IMR-90 (cell line): Measurements from ENCODE around the gene MICAL2. TPM values are rescaled to one million over a fixed set of nuclear protein-coding genes. Genes with fewer than 3 reads are reported as not detected.

Source experiments
- ATAC-seq: fragments of 200-7000 bp; cut with Tn5 transposase; 2 replicates; pipeline ENCODE4 v1.9.1; 2020; ENCODE audit warnings: low read depth, mild to moderate bottlenecking, moderate library complexity
- BruUV-seq: library from RNA; stranded (reverse); fragments of 400-500 nt; replicated peaks from 2 replicates; lab custom pipeline; 2021; lab: Mats Ljungman, UMichigan
- CTCF ChIA-PET: fragments of 300-600 bp; formaldehyde crosslinking; extraction: SDS; loops from one replicate; lab custom pipeline; 2021; ENCODE audit warnings: antibody characterized with exemption; lab: Yijun Ruan, JAX
- POLR2A ChIA-PET: fragments of 300-600 bp; sonication (Branson Sonifier 250); formaldehyde crosslinking; loops from one replicate; lab custom pipeline; 2022; ENCODE audit warnings: antibody characterized with exemption; ENCODE audit not compliant: unreplicated experiment; lab: Charles Lee
- DNase-seq: peaks from one replicate; pipeline ENCODE4 v3.0.0; 2013
- H2AFZ ChIP-seq: replicated peaks from 2 replicates; pipeline ENCODE3; 2013; ENCODE audit warnings: low read length, mild to moderate bottlenecking; ENCODE audit not compliant: poor library complexity
- H2AK5ac ChIP-seq: 2 replicates; pipeline ENCODE4 v1.6.1; 2013; ENCODE audit warnings: low read depth, low read length, inconsistent platforms
- H2AK9ac ChIP-seq: replicated peaks from 2 replicates; pipeline ENCODE3; 2013; ENCODE audit warnings: mild to moderate bottlenecking, low read depth, low read length, moderate library complexity; ENCODE audit not compliant: poor library complexity
- H2BK120ac ChIP-seq: 2 replicates; pipeline ENCODE4 v1.6.1; 2013; ENCODE audit warnings: low read depth, low read length, inconsistent platforms
- H2BK15ac ChIP-seq: 3 replicates; pipeline ENCODE4 v1.6.1; 2013; ENCODE audit warnings: low read depth, low read length, inconsistent platforms
- H2BK20ac ChIP-seq: 2 replicates; pipeline ENCODE4 v1.6.1; 2013; ENCODE audit warnings: low read depth, mild to moderate bottlenecking, inconsistent platforms, low read length, moderate library complexity
- H2BK5ac ChIP-seq: 2 replicates; pipeline ENCODE4 v1.6.1; 2013; ENCODE audit warnings: mild to moderate bottlenecking, low read depth, low read length, inconsistent platforms; ENCODE audit not compliant: poor library complexity, severe bottlenecking
- H3K14ac ChIP-seq: replicated peaks from 2 replicates; pipeline ENCODE4 v1.6.1; 2013; ENCODE audit warnings: low read depth, low read length, inconsistent platforms
- H3K18ac ChIP-seq: 2 replicates; pipeline ENCODE4 v1.6.1; 2013; ENCODE audit warnings: low read depth, low read length, control low read depth
- H3K23ac ChIP-seq: 2 replicates; pipeline ENCODE4 v1.6.1; 2013; ENCODE audit warnings: low read depth, low read length, inconsistent platforms
- H3K27ac ChIP-seq: 2 replicates; pipeline ENCODE4 v1.5.1; 2013; ENCODE audit warnings: mild to moderate bottlenecking, control low read depth, low read length; ENCODE audit not compliant: insufficient read depth
- H3K27me3 ChIP-seq: 2 replicates; pipeline ENCODE4 v1.6.1; 2013; ENCODE audit warnings: low read length; ENCODE audit not compliant: control insufficient read depth, insufficient read depth
- H3K36me3 ChIP-seq: 2 replicates; pipeline ENCODE4 v1.6.1; 2013; ENCODE audit warnings: low read length, mixed read lengths; ENCODE audit not compliant: control insufficient read depth, insufficient read depth
- H3K4ac ChIP-seq: 2 replicates; pipeline ENCODE4 v1.6.1; 2013; ENCODE audit warnings: low read depth, low read length, inconsistent platforms
- H3K4me1 ChIP-seq: 2 replicates; pipeline ENCODE4 v1.6.1; 2013; ENCODE audit warnings: low read length, mixed read lengths; ENCODE audit not compliant: control insufficient read depth, insufficient read depth
- H3K4me2 ChIP-seq: 2 replicates; pipeline ENCODE4 v1.6.1; 2013; ENCODE audit warnings: low read depth, mild to moderate bottlenecking, control low read depth, low read length, moderate library complexity
- H3K4me3 ChIP-seq: 2 replicates; pipeline ENCODE4 v1.5.1; 2013; ENCODE audit warnings: low read depth, mild to moderate bottlenecking, control low read depth, low read length, moderate library complexity; ENCODE audit not compliant: insufficient read depth
- H3K56ac ChIP-seq: 2 replicates; pipeline ENCODE4 v1.6.1; 2013; ENCODE audit warnings: low read length, inconsistent platforms; ENCODE audit not compliant: insufficient read depth; ENCODE audit errors: extremely low read depth
- H3K79me1 ChIP-seq, 2 experiments: 2 replicates each; pipeline ENCODE4 v1.6.1; 2013; ENCODE audit warnings: low read length in 2 of 2, inconsistent platforms in 1 of 2, low read depth in 1 of 2
- H3K9ac ChIP-seq: 2 replicates; pipeline ENCODE4 v1.6.1; 2013; ENCODE audit warnings: low read depth, low read length, control low read depth
- H3K9me1 ChIP-seq: 2 replicates; pipeline ENCODE4 v1.6.1; 2013; ENCODE audit warnings: low read length, inconsistent platforms; ENCODE audit not compliant: insufficient read depth
- H3K9me3 ChIP-seq: 2 replicates; pipeline ENCODE4 v1.6.1; 2013; ENCODE audit warnings: low read length; ENCODE audit not compliant: control insufficient read depth, insufficient read depth
- H4K20me1 ChIP-seq: 2 replicates; pipeline ENCODE4 v1.6.1; 2013; ENCODE audit warnings: low read length, inconsistent platforms; ENCODE audit not compliant: insufficient read depth
- H4K5ac ChIP-seq: 2 replicates; pipeline ENCODE4 v1.6.1; 2013; ENCODE audit warnings: mild to moderate bottlenecking, low read depth, low read length, control low read depth
- H4K8ac ChIP-seq, 2 experiments: 2 replicates each; pipeline ENCODE4 v1.6.1; 2013; ENCODE audit warnings: low read depth in 2 of 2, low read length in 2 of 2, control low read depth in 1 of 2, inconsistent platforms in 1 of 2
- H4K91ac ChIP-seq: 2 replicates; pipeline ENCODE4 v1.6.1; 2013; ENCODE audit warnings: low read depth, low read length, inconsistent platforms; ENCODE audit not compliant: insufficient read depth
- CEBPB ChIP-seq: IDR thresholded peaks from 2 replicates; pipeline ENCODE4 v1.6.1; 2012; ENCODE audit warnings: low read depth, low read length, improper control_type of control experiment
- CTCF ChIP-seq: conservative IDR thresholded peaks from 2 replicates; pipeline ENCODE4 v1.5.1; 2012; ENCODE audit warnings: mild to moderate bottlenecking, low read depth, low read length, improper control_type of control experiment
- WGBS, 2 experiments: methylation state at CpG; one replicate each; pipeline versions ENCODE4 v1.1.5 to v1.1.7; 2013; ENCODE audit warnings: missing lambda C conversion rate in 2 of 2; ENCODE audit not compliant: insufficient read length in 1 of 2; ENCODE audit errors: extremely low coverage in 2 of 2; 5-methylcytosine and 5-hydroxymethylcytosine counted together
- dilution Hi-C: fragments of 300-500 bp; cut with HindIII; formaldehyde crosslinking; loops from one replicate; pipeline ENCODE4 v1.14.3; 2018; ENCODE audit warnings: low sequenced_read_pairs; ENCODE audit not compliant: unreplicated experiment
- in situ Hi-C: fragments of 300-500 bp; cut with MboI; formaldehyde crosslinking; loops from 3 replicates; pipeline ENCODE4 v1.14.3; 2019; ENCODE audit warnings: low sequenced_read_pairs, inconsistent platforms, mixed read lengths
- intact Hi-C: fragments of 100-400 bp; cut with micrococcal nuclease; formaldehyde crosslinking; loops from 2 replicates; pipeline ENCODE4 v1.10.0; 2022
- polyA plus RNA-seq, 3 experiments: library from polyadenylated mRNA; depleted of rRNA; stranded (reverse); fragments of >200 nt; gene quantifications; 2 replicates each; pipeline ENCODE4 v1.2.3, GENCODE V29; 2012; ENCODE audit warnings: low replicate concordance in 1 of 3
- total RNA-seq: library from RNA; depleted of rRNA; stranded (reverse); fragments of >200 nt; gene quantifications from 2 replicates; pipeline ENCODE4 v1.2.3, GENCODE V29; 2012

The MICAL2 gene
- total and polyA plus RNA-seq, 2 of the 4 experiments (the other 2 are of a cell fraction), result 170 to 336 TPM

DNA sequence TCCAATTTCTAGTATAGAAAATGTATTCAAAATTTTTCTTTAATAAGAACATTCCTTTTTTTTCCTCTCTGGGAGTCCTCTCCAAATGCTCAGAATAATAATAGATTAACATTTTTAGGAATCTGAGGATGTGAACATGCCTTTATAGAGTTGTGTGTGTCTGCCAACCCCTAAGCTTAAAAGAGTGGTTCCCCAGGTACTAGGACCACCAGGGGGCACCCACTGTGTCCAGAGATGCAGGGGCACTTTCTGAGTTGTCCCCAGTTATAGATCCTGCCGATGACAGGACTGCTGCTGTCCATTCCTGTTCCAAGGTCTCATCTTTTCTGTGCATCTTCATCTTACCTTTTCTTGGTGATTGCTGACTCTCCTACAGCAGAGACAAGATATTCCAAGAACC is 27.0 kb upstream of the MICAL2 start:
- DNase-seq, result no peak

More for the DNA sequence above, 27.0 kb upstream of the MICAL2 start:
- ChIA-PET POLR2A (no interaction called here), CTCF (no interaction called here)
- TF ChIP-seq CEBPB, result no peak
- TF ChIP-seq CTCF, result 0 out of 2 replicates have a peak, but pooled peaks have one; percentile 14
- H3K18ac ChIP-seq, result peak overlapping the region; percentile 5; the same call in 1 of the 2 replicates
- H4K20me1 ChIP-seq, result no peaks in the 10 kb centered on the region
- no peak overlapping the region for H2AK9ac ChIP-seq
- H3K27ac ChIP-seq, result no peak overlapping the region
- peak overlapping the region; percentile 96 for H2BK120ac ChIP-seq
- no peaks in the 10 kb centered on the region for H3K27me3 ChIP-seq
- H3K4me1 ChIP-seq, result peaks cover 23% of the 10 kb centered on the region
- H3K9ac ChIP-seq, result no peak overlapping the region
- peak overlapping the region; percentile 64 for H4K91ac ChIP-seq
- peak overlapping the region; percentile 1; the same call in 1 of the 2 replicates for H3K23ac ChIP-seq
- H2BK15ac ChIP-seq, result peak overlapping the region; percentile 96
- H3K36me3 ChIP-seq, result no peaks in the 10 kb centered on the region
- peak overlapping the region; percentile 48 to 73; a peak in 3 of 4 replicates for H4K8ac ChIP-seq
- H2BK5ac ChIP-seq, result peak overlapping the region; percentile 100
- H2AK5ac ChIP-seq, result peak overlapping the region; percentile 91
- H3K4ac ChIP-seq, result peak overlapping the region; percentile 94
- H2AFZ ChIP-seq, result peak overlapping the region; percentile 24
- peaks cover 12 to 36% of the 10 kb centered on the region in 2 experiments; a peak in 3 of 4 replicates for H3K79me1 ChIP-seq
- H2BK20ac ChIP-seq, result peak overlapping the region; percentile 97
- no TSS peak for BruUV-seq
- no peaks in the 10 kb centered on the region for H3K9me3 ChIP-seq
- H3K4me2 ChIP-seq, result no peak overlapping the region
- dilution Hi-C loops, result no loop called here
- H3K4me3 ChIP-seq, result no peak overlapping the region
- peaks cover 11% of the 10 kb centered on the region for H3K9me1 ChIP-seq
- WGBS, 2 experiments, result 83% methylated on average over 1 of the region's 1 CpG; no CpG with 5 or more reads in 1 of the 2 experiments
- peak overlapping the region; percentile 27 for H3K14ac ChIP-seq
- no peak for ATAC-seq
- intact Hi-C loops, result loop anchor here (10.0 kb wide), 1 partner anchor 151 kb away; no protein-coding TSS in a partner anchor
- no peak overlapping the region for H3K56ac ChIP-seq
- H4K5ac ChIP-seq, result peak overlapping the region; percentile 46; the same call in 1 of the 2 replicates
- in situ Hi-C loops, result no loop called here
